Measurements from ENCODE around the gene PYCR2.

- TF ChIP-seq, protein P1, sequence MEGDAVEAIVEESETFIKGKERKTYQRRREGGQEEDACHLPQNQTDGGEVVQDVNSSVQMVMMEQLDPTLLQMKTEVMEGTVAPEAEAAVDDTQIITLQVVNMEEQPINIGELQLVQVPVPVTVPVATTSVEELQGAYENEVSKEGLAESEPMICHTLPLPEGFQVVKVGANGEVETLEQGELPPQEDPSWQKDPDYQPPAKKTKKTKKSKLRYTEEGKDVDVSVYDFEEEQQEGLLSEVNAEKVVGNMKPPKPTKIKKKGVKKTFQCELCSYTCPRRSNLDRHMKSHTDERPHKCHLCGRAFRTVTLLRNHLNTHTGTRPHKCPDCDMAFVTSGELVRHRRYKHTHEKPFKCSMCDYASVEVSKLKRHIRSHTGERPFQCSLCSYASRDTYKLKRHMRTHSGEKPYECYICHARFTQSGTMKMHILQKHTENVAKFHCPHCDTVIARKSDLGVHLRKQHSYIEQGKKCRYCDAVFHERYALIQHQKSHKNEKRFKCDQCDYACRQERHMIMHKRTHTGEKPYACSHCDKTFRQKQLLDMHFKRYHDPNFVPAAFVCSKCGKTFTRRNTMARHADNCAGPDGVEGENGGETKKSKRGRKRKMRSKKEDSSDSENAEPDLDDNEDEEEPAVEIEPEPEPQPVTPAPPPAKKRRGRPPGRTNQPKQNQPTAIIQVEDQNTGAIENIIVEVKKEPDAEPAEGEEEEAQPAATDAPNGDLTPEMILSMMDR (IDR thresholded peaks at IDR 0.05) = no peak
- TF ChIP-seq POLR2A (IDR thresholded peaks at IDR 0.05) = no peak
Observed at GRCh38 chr1:225880222-225880588, 43.8 kb downstream of the PYCR2 start.

Measured in heart left ventricle (tissue), 13 donors.